Activated CD8-positive, alpha-beta memory T cell treated with anti-CD3 and anti-CD28 coated beads, Interleukin-2, amount 50 U/mL, for 48 hours (primary cell): ENCODE results near the gene EPHA1.
"Not testable (repeated sequence)": the region's sequence is repeated elsewhere in the genome, so short reads cannot be mapped to it uniquely, and the experiment has no call there.

Source experiments
- DNase-seq: peaks from one replicate; pipeline ENCODE4 v3.0.0-alpha.2; 2020

Gene EPHA1

DNA sequence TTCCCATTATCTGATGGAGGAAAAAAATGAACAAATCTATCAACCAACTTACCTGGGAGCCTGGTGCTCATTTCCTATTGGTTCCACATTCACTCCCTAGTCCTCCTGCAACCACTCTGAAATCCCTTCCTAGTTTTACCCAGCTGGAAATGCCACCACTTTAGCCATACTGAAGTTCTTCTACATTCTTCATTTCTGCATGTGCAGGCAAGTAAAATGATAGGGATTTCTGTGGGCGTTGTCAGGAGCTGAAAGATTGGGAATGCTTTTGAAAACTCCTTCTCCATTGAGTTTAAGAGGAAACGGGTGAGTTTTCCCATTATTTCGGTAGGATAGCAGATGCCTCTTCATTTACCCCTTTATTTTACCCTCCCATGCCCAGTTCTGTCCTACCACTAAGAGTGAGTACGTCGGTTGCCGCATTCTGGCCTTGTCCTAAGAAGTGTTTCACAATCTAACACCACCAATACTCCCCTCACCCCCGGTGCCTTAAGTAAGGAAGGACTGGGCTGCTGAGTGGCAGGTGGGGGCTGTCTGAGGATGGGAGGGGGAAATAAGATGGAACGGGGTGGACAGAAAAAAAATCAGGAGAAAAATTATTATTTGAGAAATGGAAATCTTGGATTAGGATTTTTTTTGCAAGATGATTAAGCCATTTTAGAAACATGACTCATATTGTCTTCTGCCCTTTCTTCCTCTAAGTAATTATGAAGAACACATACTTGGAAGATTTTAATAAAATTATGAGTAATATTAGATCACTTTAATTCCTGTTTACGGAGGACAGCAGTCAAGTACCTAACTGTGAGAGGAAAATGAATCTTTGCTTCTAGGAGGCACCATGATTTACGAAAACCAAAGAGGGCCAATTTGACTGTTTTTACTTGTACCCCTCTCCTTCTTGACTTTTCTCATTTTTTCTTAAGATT is 21.4 kb upstream of the EPHA1 start:
- DNase-seq, result no peak

DNA sequence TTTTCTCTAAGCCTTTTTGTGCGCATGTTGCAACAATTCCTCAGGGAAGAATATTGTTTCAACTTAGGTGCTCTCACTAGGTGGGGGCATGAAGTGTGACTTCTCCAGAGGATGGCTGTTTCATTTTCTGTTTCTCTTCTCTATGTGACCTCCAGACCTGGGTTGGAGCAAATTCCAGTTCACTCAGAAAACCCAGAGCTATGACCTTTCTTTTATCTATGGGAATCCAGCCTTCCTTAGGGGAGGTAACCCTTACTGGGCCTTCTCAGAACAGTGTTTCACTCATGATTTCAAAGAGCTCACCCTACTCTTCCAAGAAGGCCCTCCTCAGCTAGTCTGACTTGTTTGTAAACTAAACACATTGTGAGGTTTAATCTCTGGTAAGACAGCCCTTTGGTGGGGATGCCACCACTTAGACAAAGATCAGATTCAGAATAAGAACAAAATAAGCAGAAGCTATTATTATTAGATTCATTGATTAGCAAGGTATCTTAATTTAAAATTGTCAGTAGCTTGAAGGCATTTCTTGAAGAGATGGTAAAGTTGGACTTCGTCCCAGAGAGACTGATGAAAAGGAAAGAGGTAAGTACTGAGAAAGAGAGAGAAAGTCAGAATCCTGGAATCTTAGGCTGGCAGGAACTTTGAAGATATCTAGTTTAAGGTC is 18.0 kb upstream of the EPHA1 start:
- no peak for DNase-seq

- not testable (repeated sequence) for DNase-seq
These were observed 15.8 kb upstream of the EPHA1 start for GRCh38 chr7:143424476-143424875.

DNA sequence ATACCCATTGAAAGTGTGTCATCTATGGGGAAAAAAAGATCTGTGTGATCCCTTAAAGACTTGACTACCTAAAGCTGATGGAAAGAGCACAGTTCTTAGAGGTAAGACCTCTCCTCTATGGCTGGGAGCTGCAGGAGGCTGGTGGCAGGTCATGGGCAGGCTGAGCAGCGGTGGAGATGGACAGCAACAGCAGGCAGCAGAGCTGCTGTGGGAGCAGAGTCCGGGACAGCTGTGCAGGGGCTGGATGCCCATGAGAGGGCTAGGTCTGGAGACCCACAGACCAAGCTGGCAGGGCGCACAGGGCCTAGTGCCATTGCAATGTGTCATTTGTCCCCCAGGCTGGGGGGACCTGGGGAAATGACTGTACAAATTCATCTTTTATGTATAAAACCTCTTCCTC is 13.4 kb upstream of the EPHA1 start:
- no peak for DNase-seq

DNA sequence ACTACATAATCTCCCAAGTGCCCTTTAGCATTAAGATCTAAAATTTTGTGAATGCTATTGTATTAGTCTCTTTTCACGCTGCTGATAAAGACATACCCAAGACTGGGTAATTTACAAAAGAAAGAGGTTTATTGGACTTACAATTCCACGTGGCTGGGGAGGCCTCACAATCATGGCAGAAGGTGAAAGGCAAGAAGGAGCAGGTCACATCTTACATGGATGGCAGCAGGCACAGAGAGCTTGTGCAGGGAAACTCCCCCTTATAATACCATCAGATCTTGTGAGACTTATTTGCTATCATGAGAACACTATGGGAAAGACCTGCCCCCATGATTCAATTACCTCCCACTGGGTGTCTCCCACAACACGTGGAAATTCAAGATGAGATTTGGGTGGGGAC is 12.0 kb upstream of the EPHA1 start:
- DNase-seq, result not testable (repeated sequence)

DNA sequence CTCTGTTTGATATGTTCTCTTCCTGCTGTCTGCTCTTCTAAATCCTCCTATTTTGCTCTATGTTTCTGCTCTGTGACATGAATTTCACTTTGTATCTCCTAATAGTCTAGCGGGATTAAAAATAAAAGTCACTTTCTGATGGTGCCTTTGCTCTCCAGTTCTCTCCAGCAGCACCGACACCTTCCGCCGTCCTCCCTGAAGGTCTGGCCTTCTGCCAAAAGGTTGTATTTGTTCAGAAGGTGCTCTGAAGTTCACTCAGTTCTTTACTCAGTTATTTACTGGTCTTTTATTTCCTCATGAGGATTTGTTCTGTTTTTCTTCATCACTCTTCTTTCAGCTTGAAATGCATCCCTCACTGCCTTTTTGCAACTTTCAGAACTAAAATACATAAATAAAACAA is 11.2 kb upstream of the EPHA1 start:
- no peak for DNase-seq

DNA sequence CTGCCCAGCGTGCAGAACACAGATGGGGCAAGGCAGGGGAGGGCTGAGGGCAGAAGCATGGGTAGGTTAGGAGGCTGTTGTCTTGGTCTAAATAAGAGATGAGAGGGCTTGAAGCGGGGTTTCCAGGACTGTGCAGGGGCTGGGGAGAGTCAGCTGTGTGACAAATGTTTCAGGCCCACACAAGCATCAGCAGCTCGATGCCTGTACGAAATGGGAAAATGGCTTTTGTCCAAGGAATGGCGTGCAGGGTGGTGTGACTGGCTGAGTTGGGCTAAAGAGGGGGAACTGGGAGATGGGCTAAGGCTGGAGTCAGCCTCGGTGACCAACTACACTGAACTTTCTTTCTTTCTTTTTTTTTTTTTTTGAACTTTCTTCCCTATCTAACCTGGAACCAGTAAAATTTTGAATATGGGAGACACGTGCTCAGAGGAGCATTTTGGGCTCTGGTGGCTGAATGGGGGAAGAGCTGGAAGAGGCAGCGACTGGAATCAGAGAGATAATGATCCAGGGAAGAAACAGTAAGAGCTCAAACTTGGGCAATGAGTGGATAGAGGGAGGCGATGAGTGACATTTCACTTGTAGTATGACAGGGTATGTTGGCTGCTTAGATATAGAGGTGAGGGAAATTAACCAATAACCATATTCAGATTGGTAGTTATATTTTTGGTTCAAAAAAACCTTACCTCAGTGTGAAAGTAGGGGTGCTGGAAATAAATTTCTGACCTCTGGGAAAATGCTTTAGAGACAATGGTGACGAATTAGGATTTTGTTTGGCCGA is 10.2 kb upstream of the EPHA1 start:
- no peak for DNase-seq

DNA sequence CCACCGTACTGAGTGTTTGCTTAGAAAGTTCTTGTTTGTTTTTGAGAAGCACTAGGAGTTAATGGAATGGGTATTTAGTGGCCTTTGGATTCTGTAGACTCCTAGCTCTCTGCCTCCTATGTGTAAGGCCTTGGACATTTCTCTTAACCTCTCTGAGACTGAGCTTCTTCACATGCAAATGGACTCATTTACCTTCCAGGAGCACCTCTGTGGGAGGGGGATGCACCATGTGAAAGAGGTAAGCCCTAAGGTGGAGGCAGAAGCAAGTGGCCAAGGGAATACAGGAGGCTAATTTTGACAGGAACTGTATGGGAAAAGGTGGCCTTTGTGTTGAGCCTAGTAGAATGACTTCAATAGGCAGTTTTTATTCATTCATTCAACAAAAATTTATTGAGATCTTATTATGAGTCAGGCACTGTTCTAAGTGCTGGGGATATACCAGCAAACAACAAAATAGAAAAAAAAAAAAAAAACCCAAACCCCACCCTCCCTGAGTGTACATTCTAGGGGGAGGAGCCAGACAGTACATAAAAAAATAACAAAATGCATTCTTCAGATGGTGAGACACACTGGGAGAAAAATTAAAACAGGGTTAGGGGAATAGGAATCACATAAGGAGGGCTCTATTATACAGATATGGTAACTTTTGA is 9.2 kb upstream of the EPHA1 start:
- no peak for DNase-seq

DNA sequence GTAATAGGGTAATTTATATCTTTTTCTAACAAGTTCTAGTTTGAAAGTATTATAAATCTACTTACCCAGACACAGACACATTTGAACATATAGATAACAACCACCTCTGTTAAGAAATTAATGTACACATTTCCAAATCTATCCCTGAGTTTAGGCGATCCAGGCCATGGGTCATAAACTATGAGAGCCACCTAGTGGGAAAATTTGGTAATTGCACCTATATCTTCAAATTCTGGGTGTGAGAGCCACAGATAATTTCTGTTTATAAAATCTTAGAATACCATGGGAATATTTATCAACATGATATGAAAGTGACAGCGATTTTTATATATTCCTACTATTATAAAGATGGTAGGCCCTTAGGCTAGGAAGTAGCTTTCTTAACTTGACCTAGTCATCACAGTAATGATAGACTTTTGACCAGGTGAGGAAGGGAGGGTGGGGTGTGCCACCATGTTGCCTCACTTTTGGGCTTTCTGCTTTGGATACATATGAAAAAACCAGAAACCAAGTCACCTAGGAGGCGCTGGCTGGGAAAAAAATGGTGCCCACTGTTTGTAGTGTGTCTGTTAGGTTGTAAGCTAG is 8.0 kb upstream of the EPHA1 start:
- no peak for DNase-seq

- no peak for DNase-seq
These were observed 7.2 kb upstream of the EPHA1 start for GRCh38 chr7:143415742-143416397.

DNA sequence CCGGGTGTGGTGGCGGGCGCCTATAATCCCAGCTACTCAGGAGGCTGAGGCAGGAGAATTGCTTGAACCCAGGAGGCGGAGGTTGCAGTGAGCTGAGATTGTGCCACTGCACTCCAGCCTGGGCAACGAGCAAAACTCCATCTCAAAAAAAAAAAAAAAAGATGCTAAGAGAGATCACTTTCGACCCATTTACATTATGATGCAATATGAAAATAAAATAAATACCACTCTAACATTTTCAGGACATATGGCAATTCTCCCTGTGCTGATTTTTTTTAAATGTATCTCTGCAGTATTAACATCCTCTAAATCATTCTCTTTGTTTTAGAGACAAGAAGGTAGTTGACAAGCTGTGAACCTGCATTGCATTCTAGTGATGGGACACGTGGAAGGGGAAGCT is 6.6 kb upstream of the EPHA1 start:
- DNase-seq, result not testable (repeated sequence)

DNA sequence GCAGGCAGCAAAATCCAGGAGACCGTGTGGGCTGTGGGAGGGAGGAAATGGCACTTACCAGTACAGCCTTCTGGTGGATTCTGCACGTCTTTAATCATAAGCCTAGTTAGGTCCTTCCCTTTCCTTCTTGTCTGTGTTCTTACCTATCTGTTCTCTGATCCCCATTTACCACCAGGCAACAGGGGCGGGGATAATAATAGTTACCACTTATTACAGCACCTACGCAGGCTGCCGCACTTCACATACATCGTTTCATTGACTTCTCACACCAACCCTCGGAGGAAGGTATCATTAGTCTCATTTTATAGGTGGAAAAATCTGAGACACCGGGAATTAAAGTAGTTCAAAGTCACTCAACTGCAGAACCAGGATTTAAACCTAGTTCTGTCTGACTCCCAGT is 4.5 kb upstream of the EPHA1 start:
- no peak for DNase-seq

- DNase-seq, result no peak
These were observed 3.5 kb upstream of the EPHA1 start for GRCh38 chr7:143411976-143412708.

DNA sequence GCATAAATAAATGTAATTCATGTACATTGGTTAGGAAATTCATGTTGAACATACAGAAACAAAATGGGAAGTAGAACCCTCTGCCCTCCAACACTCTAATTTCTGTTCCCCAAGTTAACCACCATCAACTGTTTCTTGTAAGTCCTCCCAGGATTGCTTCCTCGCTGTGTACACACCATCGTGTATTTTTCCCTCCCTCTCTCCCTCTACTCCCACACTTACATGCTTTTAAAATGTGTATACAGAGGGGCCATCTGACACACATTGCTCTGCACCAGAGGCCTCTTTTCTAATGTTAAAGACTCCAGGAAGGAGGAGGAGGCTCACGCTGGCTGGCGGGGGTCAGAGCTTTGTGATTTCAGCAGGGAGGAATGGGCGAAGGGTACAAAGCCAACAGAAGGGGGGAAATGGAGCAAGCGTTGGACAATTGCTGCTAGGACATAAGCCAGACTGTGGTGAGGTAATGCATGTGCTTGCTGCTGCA is 1.9 kb upstream of the EPHA1 start:
- no peak for DNase-seq

- no peak for DNase-seq
These were observed 387 bp downstream of the EPHA1 start for GRCh38 chr7:143408252-143408685.

DNA sequence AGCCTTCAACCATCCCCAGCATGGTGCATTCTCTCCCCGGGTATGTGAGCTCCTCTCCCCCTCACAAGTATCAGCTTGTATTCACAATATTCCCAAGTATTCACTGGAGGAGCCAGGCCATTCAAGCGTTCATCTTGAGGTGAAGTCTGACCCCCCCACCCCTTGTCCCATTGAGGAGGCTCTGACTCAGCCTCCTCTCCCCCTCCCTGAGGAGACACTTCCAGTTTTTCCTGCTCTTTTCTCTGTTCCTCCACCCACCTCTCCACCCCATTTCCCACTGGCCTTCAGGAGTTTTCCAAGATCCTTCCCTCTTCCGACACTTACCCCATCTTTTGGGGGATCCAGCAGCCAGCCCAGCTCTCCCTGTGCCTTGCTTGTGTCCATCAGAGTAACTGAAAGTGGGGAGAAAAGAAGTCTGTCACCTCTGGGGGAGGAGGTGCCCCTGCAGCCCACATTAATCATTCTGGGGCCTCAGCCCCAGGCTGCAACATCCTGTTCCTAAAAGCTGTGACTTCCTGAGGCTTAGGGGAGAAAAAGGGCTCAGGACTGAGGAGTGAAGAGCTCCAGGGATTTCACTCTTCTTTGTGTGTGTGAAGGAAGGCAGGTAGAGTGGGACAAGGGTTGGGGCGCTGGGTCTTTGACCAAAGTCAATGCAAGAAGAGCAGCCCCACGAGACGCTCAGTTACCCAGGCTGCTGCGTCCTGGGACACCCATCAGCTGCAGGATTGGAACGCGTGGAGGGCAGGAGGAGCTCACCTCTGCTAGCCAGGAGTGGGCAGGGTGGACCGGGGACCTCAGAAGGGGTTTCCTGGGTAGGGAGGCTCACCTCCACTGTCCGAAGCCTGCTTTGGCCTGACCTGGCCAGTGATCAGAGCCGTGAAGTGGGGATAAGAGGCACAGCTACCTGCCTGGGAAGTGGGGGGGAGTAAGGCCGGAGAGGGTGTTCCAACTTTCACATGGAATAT is 1.1 kb downstream of the EPHA1 start:
- no peak for DNase-seq

GRCh38 chr7:143406002-143406357 is 2.7 kb downstream of the EPHA1 start:
- no peak for DNase-seq

DNA sequence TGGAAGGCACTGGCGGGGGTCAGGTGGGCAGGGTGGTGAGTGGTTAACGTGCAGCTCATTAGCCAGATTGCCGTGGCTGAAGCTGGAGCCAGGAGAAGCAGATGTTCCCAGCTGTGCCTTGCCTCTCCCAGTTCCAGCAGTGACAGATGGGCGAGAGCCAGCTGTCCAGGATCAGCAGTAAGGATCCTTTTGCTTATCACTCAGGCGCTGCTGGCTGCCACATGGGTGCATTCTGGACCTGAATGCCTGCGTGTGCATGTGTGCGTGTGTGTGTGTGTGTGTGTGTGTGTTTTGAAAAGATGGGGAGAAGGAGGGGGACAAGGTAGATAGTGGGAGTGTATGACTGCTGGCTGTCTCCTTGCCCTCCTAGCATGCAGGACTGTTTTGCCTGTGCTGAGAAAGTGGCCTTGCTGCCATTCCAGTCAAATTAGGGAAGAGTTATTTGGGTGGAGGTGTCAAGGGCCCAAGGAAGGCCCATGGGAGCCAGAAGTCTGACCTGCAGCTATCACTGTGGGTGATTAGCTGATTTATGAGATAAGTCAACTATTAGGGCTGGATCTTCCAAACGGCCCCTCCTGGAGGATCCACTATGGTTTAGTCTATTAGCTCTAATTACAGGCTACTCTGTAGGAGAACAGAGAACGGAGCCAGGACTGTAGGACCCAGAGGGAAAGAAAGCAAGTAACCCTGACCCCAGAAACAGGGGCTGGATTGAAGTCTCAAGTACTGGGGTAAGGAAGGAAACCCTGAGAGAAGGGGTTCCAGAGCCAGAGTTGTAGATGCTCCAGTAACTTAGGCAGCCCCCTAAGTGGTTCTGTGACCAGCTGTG is 3.3 kb downstream of the EPHA1 start:
- DNase-seq, result no peak

GRCh38 chr7:143402233-143402632 is 6.4 kb downstream of the EPHA1 start:
- DNase-seq, result not testable (repeated sequence)
